Keratinocyte (primary cell): Measurements from ENCODE around the gene NCAM2. TPM values are rescaled to one million over a fixed set of nuclear protein-coding genes. Genes with fewer than 3 reads are reported as not detected.

Source experiments
- DNase-seq: peaks from one replicate; pipeline ENCODE4 v3.0.0-alpha.2; 2011; ENCODE audit warnings: low read depth, missing footprints, low spot score
- FAIRE-seq: peaks from 2 replicates; lab custom pipeline; 2011; peaks lifted over from hg19 to GRCh38; lab: Jason Lieb, UNC
- H2AFZ ChIP-seq: 2 replicates; pipeline ENCODE4 v1.6.0; 2012; ENCODE audit warnings: low read length, control low read depth, inconsistent platforms; ENCODE audit not compliant: control insufficient read depth
- H3K27ac ChIP-seq: 2 replicates; pipeline ENCODE4 v1.5.1; 2011; ENCODE audit warnings: low read length; ENCODE audit not compliant: control insufficient read depth, insufficient read depth
- H3K27me3 ChIP-seq: 3 replicates; pipeline ENCODE4 v1.6.0; 2011; ENCODE audit warnings: low read length; ENCODE audit not compliant: control insufficient read depth, insufficient read depth; ENCODE audit errors: extremely low read depth
- H3K36me3 ChIP-seq, 2 experiments: 2 replicates in 1 of 2; 3 replicates in 1 of 2; pipeline ENCODE4 v1.5.1; 2011; ENCODE audit warnings: low read length in 2 of 2, mild to moderate bottlenecking in 1 of 2; ENCODE audit not compliant: control insufficient read depth in 2 of 2, insufficient read depth in 2 of 2; ENCODE audit errors: extremely low read depth in 1 of 2
- H3K4me1 ChIP-seq: 3 replicates; pipeline ENCODE4 v1.5.1; 2011; ENCODE audit warnings: low read length; ENCODE audit not compliant: control insufficient read depth, insufficient read depth; ENCODE audit errors: extremely low read depth
- H3K4me2 ChIP-seq: 3 replicates; pipeline ENCODE4 v1.6.0; 2011; ENCODE audit warnings: low read depth, low read length; ENCODE audit not compliant: control insufficient read depth, insufficient read depth; ENCODE audit errors: extremely low read depth
- H3K4me3 ChIP-seq, 3 experiments: fragments of 200-600 bp in 1 of 3; sonication (generic) in 1 of 3; 2 replicates in 2 of 3; 3 replicates in 1 of 3; pipeline ENCODE4 v1.5.1; 2011 to 2016; ENCODE audit warnings: low read length in 3 of 3, mild to moderate bottlenecking in 3 of 3, control low read depth in 2 of 3, inconsistent platforms in 1 of 3, low read depth in 1 of 3, mixed read lengths in 1 of 3, mixed run types in 1 of 3, moderate library complexity in 1 of 3; ENCODE audit not compliant: control insufficient read depth in 2 of 3, insufficient read depth in 2 of 3; ENCODE audit errors: extremely low read depth in 1 of 3
- H3K79me2 ChIP-seq: 2 replicates; pipeline ENCODE4 v1.6.0; 2012; ENCODE audit warnings: low read length; ENCODE audit not compliant: control insufficient read depth, insufficient read depth
- H3K9ac ChIP-seq: 3 replicates; pipeline ENCODE4 v1.6.0; 2011; ENCODE audit warnings: low read length; ENCODE audit not compliant: control insufficient read depth, insufficient read depth; ENCODE audit errors: extremely low read depth
- H3K9me1 ChIP-seq: 3 replicates; pipeline ENCODE4 v1.6.0; 2011; ENCODE audit warnings: low read length; ENCODE audit not compliant: control insufficient read depth, insufficient read depth; ENCODE audit errors: extremely low read depth
- H3K9me3 ChIP-seq: 2 replicates; pipeline ENCODE4 v1.5.1; 2012; ENCODE audit warnings: low read depth, low read length; ENCODE audit not compliant: control insufficient read depth
- H4K20me1 ChIP-seq: 3 replicates; pipeline ENCODE4 v1.6.0; 2011; ENCODE audit warnings: low read length; ENCODE audit not compliant: control insufficient read depth, insufficient read depth; ENCODE audit errors: extremely low read depth
- CTCF ChIP-seq, 3 experiments: IDR thresholded peaks in 1 of 3; conservative IDR thresholded peaks in 1 of 3; optimal IDR thresholded peaks in 1 of 3; 2 replicates in 2 of 3; 3 replicates in 1 of 3; pipeline versions ENCODE3 to v1.5.1; 2011; ENCODE audit warnings: low read length in 3 of 3, mild to moderate bottlenecking in 3 of 3, moderate library complexity in 2 of 3, control low read depth in 1 of 3, inconsistent platforms in 1 of 3; ENCODE audit not compliant: insufficient read depth in 2 of 3; ENCODE audit errors: extremely low read depth in 1 of 3
- EZH2 ChIP-seq: IDR thresholded peaks from one replicate; pipeline ENCODE4 v1.6.1; 2012; ENCODE audit warnings: inconsistent platforms, mild to moderate bottlenecking, low read length, moderate library complexity
- dilution Hi-C: fragments of 300-500 bp; cut with MboI; formaldehyde crosslinking; loops from one replicate; pipeline ENCODE4 v1.7.0; 2020; ENCODE audit warnings: low sequenced_read_pairs; ENCODE audit not compliant: extremely low pct_ligation_motif_present
- polyA plus RNA-seq, 5 experiments: library from polyadenylated mRNA; depleted of rRNA in 3 of 5; stranded (reverse) in 3 of 5; stranded (forward) in 1 of 5; unstranded in 1 of 5; fragments of >200 nt; gene quantifications; 1 replicate in 1 of 5; 2 replicates in 3 of 5; 3 replicates in 1 of 5; pipeline versions ENCODE4 v1.2.1 to v1.2.3, GENCODE V29; 2011 to 2012; ENCODE audit warnings: missing spikeins in 2 of 5, low read depth in 1 of 5, low replicate concordance in 1 of 5

NCAM2 gene
- polyA plus RNA-seq, 1 donor (not counting 4 experiments of a cell fraction or from before 2014, with no cell fraction given), result 0.16 TPM

GRCh38 chr21:21373969-21374368 is 375.8 kb downstream of the NCAM2 start:
- FAIRE-seq (no peak), DNase-seq (no peak)
- no peaks in the 10 kb centered on the region for H3K9me3 ChIP-seq

GRCh38 chr21:21383126-21383525 is 384.9 kb downstream of the NCAM2 start:
- FAIRE-seq, result no peak
- no peak overlapping the region for H3K27ac ChIP-seq
- H2AFZ ChIP-seq, result no peak overlapping the region
- H3K9me1 ChIP-seq, result no peaks in the 10 kb centered on the region
- H3K4me2 ChIP-seq, result no peak overlapping the region
- TF ChIP-seq EZH2, result no peak
- TF ChIP-seq CTCF (optimal IDR thresholded peaks at IDR 0.05 in 1 of 3, IDR thresholded peaks at IDR 0.05 in 1 of 3, conservative IDR thresholded peaks at IDR 0.05 in 1 of 3; ENCODE audit: extremely low read depth in 1 of 3, insufficient read depth in 2 of 3, low read length in 3 of 3), result no peak
- DNase-seq, result no peak
- no peaks in the 10 kb centered on the region for H3K27me3 ChIP-seq
- no peak overlapping the region for H3K4me3 ChIP-seq
- no peaks in the 10 kb centered on the region for H3K79me2 ChIP-seq
- H4K20me1 ChIP-seq, result no peaks in the 10 kb centered on the region
- no peaks in the 10 kb centered on the region for H3K36me3 ChIP-seq
- H3K4me1 ChIP-seq, result no peaks in the 10 kb centered on the region
- dilution Hi-C loops, result no loop called here
- no peak overlapping the region for H3K9ac ChIP-seq
- no peaks in the 10 kb centered on the region for H3K9me3 ChIP-seq

More at GRCh38 chr21:21373969-21374368, 375.8 kb downstream of the NCAM2 start:
- Histone ChIP-seq H3K4me1 (no peaks in the 10 kb centered on the region), H3K27me3 (no peaks in the 10 kb centered on the region), H3K9me1 (no peaks in the 10 kb centered on the region), H3K4me3 (no peak overlapping the region), H2AFZ (no peak overlapping the region), H3K4me2 (no peak overlapping the region), H3K27ac (no peak overlapping the region), H3K36me3 (no peaks in the 10 kb centered on the region), H4K20me1 (no peaks in the 10 kb centered on the region), H3K79me2 (no peaks in the 10 kb centered on the region), H3K9ac (no peak overlapping the region)
- TF ChIP-seq EZH2 (no peak), CTCF (optimal IDR thresholded peaks at IDR 0.05 in 1 of 3, IDR thresholded peaks at IDR 0.05 in 1 of 3, conservative IDR thresholded peaks at IDR 0.05 in 1 of 3; ENCODE audit: extremely low read depth in 1 of 3, insufficient read depth in 2 of 3, low read length in 3 of 3) (no peak)
- dilution Hi-C loops, result no loop called here
